MM.1S (cell line): ENCODE data around the gene SULT1A1.

Source experiments
- EZH2 ChIP-seq: fragments of 300-600 bp; sonication (generic); optimal IDR thresholded peaks from 2 replicates; pipeline ENCODE3; 2017; ENCODE audit warnings: low read depth, mild to moderate bottlenecking, antibody characterized with exemption, low read length, mixed read lengths
- EZH2phosphoT487 ChIP-seq: fragments of 300-600 bp; sonication (generic); IDR thresholded peaks from 2 replicates; pipeline ENCODE4 v1.6.1; 2018; ENCODE audit warnings: antibody characterized with exemption, low read length
- TF ChIP-seq, protein P1 (sequence below): fragments of 300-600 bp; sonication (generic); IDR thresholded peaks from 2 replicates; pipeline ENCODE4 v1.5.1; 2016; ENCODE audit warnings: antibody characterized with exemption, low read length, mixed read lengths

DNA sequence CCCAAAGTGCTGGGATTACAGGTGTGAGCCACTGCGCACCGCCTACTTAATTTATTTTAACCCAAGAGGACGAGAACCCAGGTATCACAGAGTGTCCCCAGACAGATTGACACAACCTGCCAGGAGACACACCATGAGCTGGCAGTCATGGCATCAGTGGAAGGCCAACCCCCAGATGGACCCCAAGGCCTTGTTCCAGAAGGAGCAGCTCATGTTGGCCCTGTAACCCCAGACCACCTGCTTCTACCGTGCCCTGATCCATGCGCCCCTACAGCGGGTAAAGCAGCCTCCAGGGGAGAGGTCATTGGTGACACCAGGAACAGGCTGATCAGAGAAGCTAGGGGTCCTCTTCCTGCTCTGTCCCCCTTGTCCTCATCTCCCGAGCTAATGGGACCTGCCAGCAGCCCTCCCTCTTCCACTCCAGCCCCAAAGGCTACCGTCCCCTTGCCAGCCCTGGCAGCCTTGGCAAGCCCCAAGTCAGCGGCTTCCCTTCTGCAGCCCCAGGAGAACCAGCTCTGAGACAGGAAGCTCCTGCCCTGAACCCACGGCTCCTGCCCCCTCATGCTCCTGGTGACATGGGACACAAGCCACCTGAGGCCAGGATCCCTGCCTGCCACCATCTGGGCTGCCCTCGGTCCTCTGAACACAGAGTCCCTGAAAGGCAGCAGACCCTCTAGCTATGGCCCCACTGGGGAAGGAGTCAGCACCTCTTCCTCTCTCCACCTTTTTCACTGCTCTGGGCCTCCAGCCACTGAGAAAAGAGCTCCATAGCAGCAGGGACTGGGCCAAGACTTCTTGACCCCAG is 6.3 kb downstream of the SULT1A1 start:
- TF ChIP-seq EZH2 (no peak), EZH2phosphoT487 (no peak)
- TF ChIP-seq, protein P1, sequence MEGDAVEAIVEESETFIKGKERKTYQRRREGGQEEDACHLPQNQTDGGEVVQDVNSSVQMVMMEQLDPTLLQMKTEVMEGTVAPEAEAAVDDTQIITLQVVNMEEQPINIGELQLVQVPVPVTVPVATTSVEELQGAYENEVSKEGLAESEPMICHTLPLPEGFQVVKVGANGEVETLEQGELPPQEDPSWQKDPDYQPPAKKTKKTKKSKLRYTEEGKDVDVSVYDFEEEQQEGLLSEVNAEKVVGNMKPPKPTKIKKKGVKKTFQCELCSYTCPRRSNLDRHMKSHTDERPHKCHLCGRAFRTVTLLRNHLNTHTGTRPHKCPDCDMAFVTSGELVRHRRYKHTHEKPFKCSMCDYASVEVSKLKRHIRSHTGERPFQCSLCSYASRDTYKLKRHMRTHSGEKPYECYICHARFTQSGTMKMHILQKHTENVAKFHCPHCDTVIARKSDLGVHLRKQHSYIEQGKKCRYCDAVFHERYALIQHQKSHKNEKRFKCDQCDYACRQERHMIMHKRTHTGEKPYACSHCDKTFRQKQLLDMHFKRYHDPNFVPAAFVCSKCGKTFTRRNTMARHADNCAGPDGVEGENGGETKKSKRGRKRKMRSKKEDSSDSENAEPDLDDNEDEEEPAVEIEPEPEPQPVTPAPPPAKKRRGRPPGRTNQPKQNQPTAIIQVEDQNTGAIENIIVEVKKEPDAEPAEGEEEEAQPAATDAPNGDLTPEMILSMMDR: no peak
